CD1c-positive myeloid dendritic cell (primary cell): ENCODE results near the gene PTGES3L.
A peak's percentile ranks its signal among the peaks of the same experiment; 100 is the strongest.
"Not testable (repeated sequence)": the region's sequence is repeated elsewhere in the genome, so short reads cannot be mapped to it uniquely, and the experiment has no call there.

Source experiments
- DNase-seq: peaks from one replicate; pipeline ENCODE4 v3.0.0-alpha.2; 2016; ENCODE audit errors: extremely low spot score

The PTGES3L gene

DNA sequence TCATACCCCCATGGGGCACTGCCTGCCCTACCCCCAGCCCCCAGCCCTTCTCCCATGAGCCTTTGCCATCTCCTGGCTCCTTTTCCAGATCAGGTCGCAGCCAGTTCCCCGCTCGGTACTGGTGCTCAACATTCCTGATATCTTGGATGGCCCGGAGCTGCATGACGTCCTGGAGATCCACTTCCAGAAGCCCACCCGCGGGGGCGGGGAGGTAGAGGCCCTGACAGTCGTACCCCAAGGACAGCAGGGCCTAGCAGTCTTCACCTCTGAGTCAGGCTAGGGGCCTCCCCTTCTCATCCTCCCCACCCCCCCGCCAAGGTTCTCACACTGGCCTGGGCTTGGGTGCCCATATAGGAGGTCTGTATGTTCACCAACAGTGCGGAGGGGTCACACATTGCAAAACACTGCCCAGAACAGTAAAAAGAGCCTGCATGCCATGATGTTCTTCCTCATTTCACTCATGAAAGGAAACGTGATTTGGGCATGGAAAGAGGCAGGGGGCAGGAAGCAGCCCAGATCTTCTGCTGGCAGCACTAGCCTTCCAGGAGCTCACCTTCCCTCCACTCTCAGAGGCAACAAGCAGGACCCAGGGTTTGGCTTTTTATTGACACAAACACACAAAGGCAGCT, 34.3 kb upstream of the PTGES3L start:
- DNase-seq: peak; percentile 43

DNA sequence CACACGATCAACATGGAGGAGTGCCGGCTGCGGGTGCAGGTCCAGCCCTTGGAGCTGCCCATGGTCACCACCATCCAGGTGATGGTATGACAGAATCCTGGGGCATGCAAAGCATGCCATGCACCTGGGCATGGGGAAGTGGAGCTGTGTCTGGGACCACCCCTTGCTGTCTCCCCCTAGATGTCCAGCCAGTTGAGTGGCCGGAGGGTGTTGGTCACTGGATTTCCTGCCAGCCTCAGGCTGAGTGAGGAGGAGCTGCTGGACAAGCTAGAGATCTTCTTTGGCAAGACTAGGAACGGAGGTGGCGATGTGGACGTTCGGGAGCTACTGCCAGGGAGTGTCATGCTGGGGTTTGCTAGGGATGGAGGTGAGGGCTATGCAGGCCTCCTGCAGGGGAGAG, 33.4 kb upstream of the PTGES3L start:
- no peak for DNase-seq

DNA sequence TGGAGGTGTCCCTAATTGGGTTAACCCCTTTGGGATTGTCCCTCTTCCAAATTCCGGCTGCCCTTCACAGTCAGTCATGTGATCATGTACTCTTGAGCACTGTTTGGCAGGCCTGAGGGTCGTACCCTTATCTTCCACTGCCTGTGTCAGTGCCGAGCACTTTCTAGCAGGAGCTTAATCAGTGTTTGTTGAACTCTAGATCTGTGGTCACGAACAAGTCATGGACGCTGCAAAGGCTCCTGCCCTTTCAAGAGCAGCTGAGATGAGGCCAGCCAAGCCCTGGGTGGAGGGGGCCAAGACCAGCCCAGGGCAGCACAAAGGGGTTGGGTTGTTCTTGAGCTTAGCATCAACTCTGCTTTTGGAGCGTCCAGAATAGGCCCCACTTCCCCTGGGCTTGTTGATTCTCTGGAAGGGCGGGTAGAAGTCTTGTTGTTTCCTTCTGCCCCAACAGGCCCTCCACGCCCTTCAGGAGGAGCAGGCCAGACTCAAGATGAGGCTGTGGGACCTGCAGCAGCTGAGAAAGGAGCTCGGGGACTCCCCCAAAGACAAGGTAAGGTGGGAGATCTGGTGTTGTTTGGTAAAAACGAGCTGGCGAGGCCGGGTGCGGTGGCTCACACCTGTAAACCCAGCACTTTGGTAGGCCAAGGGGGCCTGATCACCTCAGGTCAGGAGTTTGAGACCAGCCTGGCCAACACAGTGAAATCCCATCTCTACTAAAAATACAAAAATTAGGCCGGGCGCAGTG, 32.0 kb upstream of the PTGES3L start:
- DNase-seq: no peak

DNA sequence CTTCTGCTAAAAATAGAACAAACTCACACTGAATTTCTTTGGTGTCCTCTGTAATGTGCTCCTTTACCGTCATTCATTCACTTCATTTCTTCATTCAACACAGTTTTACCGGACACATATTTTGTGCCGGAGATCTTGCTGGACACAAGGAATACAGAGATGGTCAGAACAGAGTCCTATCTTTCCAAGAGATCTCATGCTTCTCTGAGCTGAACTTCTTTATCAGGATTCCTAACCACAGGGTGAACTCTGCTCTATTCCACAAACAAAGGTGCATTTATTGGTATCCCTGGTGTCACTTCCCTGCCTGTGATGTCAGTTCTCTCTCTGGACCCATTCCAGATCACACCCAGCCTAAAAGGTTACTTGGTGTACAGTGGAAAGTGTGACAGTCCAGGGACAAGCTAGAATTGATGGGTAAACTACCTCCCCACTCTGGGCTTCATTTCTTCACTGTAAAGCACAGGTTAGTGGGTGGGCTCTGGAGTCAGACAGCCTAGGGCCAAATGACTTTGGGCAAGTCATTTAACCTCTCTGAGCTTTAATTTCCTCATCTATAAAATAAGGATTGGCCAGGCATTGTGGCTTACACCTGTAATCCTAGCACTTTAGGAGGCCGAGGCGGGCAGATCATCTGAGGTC, 30.9 kb upstream of the PTGES3L start:
- no peak for DNase-seq

DNA sequence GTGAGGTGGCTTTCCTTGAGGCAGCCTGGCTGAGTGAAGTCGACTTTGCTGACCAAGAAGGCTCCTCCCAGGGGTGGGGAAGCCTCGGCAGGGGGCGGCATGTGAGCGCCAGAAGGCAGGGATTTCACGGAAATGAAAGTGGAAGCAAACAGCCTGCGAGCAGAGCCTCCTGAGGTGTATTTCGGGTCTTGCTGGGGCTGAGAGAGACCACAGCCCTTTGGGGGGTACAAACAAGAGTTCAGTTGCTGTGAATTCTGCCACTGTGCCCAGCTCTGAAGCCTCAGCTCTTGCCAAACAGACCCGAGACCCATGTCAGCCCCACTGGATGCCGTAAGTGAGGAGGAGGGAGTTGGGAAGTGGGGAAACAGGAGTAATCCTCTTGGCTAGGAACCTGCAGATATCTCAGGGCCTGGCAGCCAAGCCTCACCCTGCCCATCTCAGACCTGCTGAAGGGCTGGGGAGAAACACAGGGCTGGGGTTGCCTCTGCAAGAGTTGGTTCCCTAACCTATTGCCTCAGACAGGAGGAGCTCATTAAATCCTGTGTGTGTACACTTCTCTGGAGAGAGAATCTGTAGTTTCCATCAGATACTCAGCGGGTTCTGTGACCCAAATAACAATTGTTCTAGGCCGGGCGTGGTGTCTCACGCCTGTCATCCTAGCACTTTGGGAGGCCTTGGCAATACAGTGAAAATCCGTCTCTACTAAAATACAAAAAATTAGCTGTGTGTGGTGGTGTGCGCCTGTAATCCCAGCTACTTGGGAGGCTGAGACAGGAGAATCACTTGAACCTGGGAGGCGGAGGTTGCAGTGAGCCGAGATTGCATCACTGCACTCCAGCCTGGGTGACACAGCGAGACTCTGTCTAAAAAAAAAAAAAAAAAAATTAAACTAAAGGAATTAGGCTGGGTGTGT, 27.0 kb upstream of the PTGES3L start, which contains the start of gene IFI35:
IFI35 (plus strand) TSS at position 146 of the 913 bp plus-strand sequence; CDS start at position 310, 164 bp downstream.
- DNase-seq: peak; percentile 85

DNA sequence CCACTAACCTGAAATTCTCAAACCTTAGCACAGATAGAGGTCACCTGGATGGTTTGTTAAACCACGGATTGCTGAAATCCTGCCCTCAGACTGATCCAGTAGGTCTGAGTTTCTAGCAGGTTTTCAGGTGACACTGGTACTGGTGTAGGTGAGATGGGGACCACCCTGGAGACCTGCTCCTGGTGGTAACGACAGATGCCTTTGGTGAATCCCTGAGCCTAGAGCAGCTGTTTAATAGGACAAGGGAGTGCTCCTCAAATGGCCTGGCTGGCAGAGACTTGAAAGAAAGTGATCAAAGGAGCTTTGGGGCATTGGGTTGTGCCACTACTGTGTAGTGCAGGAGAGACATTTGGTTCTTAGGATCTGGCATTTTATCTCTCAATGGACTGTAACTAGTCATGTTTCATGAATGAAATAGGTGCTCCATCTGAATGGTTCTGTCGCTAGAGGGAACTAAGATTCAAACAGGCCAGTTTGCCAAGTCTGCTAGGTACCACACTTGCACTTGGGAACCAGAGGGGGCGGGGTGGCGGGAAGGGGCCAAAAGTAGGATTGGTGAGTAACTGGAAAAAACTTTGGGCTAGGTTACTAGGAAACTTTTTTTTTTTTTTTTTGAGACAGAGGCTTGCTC, 23.8 kb upstream of the PTGES3L start:
- no peak for DNase-seq

DNA sequence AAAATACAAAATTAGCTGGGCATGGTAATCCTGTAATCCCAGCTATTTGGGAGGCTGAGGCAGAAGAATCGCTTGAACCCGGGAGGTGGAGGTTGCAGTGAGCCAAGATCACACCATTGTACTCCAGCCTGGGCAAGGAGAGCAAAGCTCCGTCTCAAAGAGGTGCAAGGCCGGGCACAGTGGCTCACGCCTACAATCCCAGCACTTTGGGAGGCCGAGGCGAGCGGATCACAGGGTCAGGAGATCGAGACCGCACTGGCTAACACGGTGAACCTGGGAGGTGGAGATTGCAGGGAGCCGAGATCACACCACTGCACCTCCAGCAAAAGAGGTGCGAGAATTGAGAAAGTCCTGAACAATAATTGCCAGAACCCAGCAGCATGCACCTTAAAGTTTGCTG, 21.0 kb upstream of the PTGES3L start:
- DNase-seq: not testable (repeated sequence)

DNA sequence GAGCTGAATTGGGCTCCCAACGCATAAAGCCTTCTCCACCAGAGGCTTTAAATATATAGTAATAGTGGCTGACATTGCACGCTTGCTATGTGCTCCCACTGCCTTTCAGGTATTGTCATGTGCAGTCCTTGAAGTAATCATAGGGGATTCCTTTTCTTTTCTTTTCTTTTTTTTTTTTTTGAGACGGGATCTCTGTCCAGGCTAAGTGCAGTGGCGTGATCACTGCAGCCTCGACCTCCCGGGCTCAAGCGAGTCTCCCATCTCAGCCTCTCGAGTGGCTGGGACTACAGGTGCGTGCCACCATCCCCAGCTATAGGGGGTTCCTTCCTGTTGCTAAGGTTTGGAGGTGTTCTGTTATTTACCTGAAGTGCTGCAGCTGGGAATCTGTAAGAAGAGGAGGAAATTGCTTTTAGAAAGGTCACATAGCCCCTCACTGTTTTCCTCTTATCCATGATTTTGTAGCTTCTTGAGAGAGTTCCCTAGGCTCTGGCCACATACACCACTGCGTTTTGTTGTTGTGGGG, 19.2 kb upstream of the PTGES3L start:
- DNase-seq: no peak

DNA sequence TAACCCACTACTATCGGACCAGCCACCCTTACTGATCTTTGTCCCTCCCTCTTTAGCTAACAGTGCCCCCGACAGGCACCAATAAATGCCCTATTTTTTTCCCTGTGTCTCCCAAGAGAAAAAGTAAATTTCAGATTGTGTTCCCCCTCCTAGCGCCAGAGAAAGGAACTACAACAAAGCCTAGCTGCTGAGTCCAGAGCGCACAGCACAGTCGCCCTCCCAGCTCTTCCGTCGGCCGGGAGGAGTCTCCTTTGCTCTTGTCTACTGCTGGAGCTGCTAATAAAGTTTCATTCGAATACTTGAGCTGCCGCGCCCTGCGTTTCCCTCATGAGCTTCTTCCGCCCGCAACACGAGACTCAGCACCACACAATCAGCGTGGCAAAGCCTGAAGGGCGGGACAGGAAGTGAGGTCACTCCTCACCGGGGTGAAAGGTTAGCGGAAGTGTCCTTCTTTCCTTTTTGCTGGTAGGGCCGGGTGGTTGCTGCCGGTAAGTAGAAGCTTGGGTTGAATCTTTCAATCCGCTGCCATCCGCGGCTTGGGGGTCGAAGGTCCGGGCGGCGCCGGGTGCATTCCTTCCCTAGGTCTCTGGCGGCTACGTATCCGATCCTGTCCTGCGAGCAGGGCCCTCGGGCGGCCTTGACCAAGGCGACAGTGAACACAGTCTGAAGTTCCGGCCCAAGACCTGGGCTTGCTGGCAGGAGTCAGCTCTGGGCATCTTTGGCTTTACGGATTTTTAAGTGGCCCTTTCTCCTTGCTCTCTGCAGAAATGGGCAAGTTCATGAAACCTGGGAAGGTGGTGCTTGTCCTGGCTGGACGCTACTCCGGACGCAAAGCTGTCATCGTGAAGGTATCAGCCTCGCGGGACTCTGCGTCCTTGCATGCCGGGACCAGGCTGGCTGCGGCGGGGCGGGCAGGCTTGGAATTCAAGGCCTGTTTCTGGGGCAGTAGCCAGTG, 18.4 kb upstream of the PTGES3L start, which contains the start of gene RPL27:
RPL27 (plus strand) TSS at position 436 of the 955 bp plus-strand sequence; CDS start at position 768, 332 bp downstream.
- DNase-seq: peak; percentile 99

DNA sequence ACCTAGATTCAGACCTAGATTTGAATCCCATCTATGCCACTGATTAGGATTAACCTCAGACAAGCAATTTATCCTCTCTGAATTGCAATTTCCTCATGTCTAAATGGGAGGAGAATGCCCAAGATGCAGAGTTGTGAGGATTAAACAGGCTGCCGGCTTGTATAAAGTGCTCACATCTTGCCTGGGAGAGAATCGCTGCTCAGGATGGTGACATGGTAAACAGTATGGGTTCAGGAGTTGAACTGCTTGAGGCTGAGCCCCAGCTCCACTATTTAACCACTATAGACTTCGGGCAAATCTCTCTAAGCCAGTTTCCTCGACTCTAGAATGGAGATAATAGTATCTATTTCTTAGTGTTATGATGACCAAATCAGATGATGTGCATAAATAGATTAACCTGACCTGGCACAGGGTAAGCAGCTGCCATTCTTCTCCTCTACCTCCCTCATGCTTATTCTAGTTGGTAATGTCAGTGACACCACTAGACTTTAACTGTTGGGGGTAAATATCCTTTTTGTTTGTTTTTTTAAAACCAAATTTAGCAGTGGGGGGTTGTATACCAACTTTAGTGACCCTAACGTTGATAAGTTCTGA, 17.6 kb upstream of the PTGES3L start:
- DNase-seq: no peak

DNA sequence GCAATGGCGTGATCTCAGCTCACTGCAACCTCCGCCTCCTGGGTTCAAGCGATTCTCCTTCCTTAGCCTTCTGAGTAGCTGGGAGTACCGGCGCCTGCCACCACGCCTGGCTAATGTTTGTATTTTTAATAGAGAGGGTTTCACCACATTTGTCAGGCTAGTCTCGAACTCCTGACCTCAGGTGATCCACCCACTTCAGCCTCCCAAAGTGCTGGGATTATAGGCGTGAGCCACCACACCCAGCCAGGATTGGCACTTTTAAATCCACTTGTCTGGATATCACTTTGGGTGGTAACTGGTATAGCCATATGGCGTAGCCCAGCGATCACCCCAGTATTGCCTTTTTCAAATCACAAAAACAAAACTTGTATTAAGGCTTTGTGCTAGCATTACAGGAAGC, 14.0 kb upstream of the PTGES3L start:
- DNase-seq: not testable (repeated sequence)

DNA sequence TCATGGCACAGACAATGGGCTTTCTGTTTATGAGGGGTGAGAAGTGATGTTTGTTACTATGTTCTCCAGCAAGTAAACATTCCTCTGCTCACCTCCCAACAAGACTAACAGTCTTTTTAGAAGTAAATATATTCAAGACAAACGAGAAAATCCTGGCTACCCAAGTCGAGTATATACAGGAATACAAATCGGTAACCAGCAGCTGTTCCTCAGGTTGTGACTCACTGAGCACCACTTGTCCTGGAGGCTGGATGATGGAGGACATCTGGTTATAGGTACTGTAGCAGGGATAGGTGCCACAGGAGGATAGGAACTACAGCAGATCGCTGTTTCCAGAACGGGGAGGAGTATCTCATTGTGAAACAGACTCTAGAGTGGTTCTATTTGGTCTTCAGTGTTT, 13.0 kb upstream of the PTGES3L start:
- no peak for DNase-seq

DNA sequence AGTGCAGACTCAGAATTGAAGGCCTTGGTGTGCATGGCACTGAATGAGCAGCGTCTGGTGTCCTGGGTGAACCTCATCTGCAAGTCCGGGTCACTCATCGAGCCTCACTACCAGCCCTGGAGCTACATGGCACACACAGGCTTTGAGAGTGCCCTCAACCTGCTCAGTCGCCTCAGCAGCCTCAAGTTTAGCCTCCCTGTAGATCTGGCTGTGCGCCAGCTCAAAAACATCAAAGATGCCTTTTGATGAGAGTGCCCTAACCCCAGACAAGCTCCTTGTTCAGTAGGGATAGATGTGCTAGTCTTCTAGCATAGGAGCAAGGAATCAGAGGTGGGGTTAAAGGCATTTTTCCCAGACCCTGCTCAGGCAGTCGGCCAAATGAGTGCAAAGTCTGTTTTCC, 11.6 kb upstream of the PTGES3L start:
- no peak for DNase-seq

DNA sequence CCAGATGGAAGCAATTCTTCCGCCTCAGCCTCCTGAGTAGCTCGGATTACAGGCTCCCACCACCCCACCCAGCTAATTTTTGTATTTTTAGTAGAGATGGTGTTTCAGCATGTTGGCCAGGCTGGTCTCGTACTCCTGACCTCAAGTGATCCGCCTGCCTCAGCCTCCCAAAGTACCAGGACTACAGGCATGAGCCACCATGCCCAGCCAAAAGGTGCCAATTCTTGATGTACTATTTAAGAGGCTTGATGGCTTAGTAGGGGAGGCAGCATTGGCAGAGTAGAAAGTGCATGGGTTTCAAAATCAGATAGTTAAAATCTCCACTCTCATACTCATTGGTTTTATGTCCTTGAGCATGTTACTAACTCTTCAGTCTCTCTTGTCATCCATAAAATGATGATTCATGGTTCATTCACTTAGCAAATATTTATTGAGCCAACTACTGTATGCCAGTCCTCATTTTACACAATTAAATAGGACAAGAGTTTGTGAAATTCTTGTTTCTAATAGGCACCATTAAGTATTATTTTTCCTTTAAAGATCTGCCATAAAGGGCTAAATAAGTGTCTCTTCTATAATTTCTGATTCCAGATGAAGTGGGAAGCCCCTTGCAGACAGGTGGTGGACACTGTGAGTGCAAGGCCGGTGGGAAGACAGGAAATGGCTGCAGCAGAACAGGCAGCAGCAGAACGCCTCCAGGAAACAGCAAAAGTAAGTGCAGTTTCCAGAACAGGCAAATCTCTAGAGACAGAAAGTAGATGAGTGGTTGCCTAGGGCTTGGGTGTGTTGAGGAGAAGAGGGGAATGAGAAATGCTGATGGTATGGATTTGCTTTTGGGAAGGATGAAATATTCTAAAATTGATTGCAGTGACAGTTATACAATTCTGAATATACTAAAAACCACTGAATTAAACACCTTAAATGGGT, 10.1 kb upstream of the PTGES3L start:
- no peak for DNase-seq

DNA sequence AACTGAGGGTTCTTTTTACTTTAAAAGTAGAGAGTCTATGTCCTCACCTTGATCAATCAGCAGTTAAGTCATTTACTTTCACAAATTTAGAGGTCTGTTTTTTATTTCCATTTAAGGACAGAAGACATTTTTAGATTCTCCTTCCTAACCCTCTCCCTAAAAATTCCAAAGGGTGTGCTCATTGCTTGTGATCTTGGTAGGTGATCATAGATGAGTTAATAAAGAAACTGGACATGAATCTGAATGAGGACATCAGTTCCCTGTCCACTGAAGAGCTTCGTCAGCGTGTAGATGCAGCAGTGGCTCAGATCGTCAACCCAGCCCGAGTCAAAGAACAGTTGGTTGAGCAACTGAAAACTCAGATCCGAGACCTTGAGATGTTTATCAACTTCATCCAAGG, 9.3 kb upstream of the PTGES3L start:
- DNase-seq: no peak

DNA sequence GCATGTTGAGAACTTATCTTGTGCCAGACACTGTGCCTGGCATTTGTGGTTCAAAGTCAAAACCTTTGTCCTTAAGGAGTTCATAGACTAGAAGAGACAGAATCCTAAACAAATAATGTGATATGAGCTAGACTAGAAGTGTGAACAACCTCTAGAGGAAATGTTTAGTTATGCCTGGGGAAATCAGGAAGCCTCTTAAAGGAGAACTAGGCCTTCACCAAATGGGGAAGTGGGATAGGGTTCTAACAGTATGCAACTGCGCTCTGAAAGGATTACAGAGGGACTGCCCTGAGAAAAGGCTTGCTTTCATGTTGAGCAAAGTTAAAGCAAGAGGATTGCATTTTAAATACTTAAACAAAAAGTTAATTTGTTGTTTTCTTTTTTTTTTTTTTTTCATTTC, 5.3 kb upstream of the PTGES3L start:
- DNase-seq: peak; percentile 88

DNA sequence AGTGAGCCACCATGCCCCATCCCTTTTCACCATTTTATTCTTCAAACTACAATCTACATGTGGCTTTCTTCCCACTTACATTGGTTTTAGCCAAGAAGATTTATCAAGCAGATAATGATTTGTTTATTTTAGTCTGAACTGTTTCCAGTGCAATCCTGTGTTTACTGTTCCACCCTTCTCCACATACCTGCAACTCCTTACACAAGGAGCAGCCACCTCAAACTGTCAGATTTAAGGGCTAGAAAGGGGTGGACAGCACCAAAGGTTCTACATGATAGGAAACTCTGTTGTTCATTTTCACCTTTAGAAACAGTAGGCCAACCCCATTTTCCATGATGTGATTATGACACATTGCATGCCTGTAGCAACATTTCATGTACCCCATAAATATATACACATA, 2.4 kb upstream of the PTGES3L start:
- DNase-seq: no peak

DNA sequence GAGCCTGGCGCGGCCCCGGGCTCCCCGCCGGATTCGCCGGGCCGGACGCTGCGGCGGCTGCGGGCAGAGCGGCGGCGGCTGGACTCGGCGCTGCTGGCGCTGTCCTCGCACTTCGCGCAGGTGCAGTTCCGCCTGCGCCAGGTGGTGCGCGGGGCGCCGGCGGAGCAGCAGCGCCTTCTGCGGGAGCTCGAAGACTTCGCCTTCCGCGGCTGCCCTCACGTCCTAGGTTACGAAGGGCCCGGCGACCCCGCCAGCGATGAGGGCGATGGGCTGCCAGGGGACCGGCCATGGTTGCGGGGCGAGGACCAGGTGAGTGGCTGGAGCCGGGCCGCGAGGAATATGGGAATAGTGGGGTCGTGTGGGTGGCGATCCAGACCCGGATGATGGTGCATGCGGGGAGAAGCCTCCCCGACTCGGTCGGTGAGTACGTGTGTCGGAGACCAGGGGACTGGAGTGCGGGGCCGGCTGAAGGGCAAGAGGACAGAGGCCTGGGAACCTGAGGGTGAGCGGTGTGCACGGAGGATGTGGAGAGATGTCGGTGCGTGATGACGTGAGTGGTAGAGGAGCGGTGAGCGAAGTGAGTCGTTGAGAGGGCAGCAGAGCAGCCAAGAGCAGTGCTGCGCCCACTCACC, 1.0 kb upstream of the PTGES3L start:
- peak; percentile 50 for DNase-seq
